ENCODE measurements around the gene SPG7. TPM values are rescaled to one million over a fixed set of nuclear protein-coding genes. Genes with fewer than 3 reads are reported as not detected.

Gene SPG7
- total RNA-seq, 2 experiments from 2014 or later: 73.9 to 77.9 TPM

DNA sequence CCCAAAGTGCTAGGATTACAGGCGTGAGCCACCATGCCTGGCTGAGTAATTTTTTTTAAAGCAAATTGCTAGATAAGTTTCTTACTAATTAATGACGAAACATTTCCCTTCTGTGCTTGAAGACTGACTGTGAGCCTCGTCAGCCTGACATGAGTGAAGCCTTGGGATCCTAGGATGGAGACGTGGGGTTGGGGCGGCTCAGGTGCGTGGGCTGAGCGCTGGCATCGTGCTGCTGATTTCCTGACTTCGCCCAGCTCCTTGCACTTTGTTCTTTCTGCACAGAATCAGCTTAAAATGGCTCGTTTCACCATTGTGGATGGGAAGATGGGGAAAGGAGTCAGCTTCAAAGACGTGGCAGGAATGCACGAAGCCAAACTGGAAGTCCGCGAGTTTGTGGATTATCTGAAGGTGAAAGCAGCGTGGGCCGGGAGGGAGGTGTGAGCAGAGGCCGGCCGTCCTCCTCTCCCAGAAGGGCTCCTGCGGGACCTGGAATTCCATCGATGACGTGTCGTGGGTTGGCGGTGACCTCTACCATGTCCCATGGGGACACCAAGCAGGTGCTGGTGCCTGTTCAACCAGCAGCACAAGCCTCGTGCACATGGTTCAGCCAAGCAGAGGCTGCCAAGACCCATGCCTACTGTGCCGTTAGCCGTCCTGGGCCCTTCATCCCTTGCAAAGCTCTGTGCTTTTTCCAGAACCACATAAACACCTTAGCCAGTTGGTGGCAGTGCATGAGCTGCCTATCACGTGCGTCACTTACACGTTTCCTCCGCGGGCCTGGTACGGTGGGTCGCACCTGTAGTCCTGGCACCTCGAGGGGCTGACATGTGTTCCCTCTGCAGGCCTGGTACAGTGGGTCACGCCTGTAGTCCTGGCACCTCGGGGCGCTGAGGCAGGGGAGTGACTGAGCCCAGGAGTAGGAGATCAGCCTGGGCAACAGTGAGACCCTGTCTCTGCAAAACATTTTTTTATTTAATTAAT lies 22.5 kb downstream of the SPG7 start:
- H3K9me3 Mint-ChIP-seq: no peaks in the 10 kb centered on the region
- ChIA-PET CTCF (no interaction called here), POLR2A (interaction anchor here (1.5 kb wide), 1 partner anchor 12 kb away, joined by 4 read pairs; no protein-coding TSS in a partner anchor)
- H3K4me3 Mint-ChIP-seq: no peak overlapping the region
- H3K4me1 Mint-ChIP-seq: peaks cover 22% of the 10 kb centered on the region
- no peak for DNase-seq
- no peaks in the 10 kb centered on the region for H3K27me3 Mint-ChIP-seq
- H3K36me3 Mint-ChIP-seq (ENCODE audit: low read depth): peaks cover 56% of the 10 kb centered on the region
- no peak overlapping the region for H3K27ac Mint-ChIP-seq

DNA sequence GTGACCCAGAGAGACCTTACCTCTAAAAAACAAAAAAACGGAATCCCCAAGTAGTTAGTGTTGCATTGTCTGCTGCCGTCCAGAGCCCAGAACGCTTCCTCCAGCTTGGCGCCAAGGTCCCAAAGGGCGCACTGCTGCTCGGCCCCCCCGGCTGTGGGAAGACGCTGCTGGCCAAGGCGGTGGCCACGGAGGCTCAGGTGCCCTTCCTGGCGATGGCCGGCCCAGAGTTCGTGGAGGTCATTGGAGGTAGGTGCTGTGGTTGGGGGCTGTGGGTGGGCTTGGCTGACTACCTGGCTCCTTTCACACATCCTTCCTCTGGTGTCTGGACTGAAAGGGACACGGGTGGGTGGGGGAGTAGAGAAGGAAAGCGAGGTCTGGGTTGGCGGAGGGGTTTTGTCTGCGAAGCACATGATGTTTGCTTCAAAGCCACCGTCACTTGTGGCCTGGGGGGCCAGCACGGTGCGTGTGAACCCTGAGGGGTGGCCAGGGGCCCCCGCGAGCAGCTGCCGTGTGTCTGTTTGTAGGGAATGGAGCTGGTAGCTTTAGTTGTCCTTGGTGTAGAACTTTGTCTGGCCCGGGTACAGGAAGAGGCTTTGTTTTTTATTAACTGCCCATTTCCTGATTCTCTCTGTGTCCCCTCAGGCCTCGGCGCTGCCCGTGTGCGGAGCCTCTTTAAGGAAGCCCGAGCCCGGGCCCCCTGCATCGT lies 23.8 kb downstream of the SPG7 start:
- no peak overlapping the region for H3K27ac Mint-ChIP-seq
- H3K36me3 Mint-ChIP-seq (ENCODE audit: low read depth): peaks cover 54% of the 10 kb centered on the region
- H3K27me3 Mint-ChIP-seq: no peaks in the 10 kb centered on the region
- POLR2A ChIA-PET: no interaction called here
- H3K4me1 Mint-ChIP-seq: peaks cover 22% of the 10 kb centered on the region
- no peaks in the 10 kb centered on the region for H3K9me3 Mint-ChIP-seq
- DNase-seq: no peak
- CTCF ChIA-PET: no interaction called here
- H3K4me3 Mint-ChIP-seq: no peak overlapping the region

- Mint-ChIP-seq H3K27me3 (no peaks in the 10 kb centered on the region), H3K4me1 (peaks cover 22% of the 10 kb centered on the region), H3K27ac (peak overlapping the region; percentile 83), H3K4me3 (no peak overlapping the region), H3K9me3 (no peaks in the 10 kb centered on the region), H3K36me3 (ENCODE audit: low read depth) (peaks cover 46% of the 10 kb centered on the region)
- DNase-seq: peak; percentile 45
- POLR2A ChIA-PET: interaction anchor here (1.1 to 1.2 kb wide), 2 partner anchors 9 to 27 kb away, joined by 3 read pairs; no protein-coding TSS in a partner anchor
- CTCF ChIA-PET: interaction anchor here (1.7 kb wide), 1 partner anchor 23 kb away, joined by 5 read pairs; no protein-coding TSS in a partner anchor
These were observed 26.1 kb downstream of the SPG7 start for GRCh38 chr16:89534252-89534756.

DNA sequence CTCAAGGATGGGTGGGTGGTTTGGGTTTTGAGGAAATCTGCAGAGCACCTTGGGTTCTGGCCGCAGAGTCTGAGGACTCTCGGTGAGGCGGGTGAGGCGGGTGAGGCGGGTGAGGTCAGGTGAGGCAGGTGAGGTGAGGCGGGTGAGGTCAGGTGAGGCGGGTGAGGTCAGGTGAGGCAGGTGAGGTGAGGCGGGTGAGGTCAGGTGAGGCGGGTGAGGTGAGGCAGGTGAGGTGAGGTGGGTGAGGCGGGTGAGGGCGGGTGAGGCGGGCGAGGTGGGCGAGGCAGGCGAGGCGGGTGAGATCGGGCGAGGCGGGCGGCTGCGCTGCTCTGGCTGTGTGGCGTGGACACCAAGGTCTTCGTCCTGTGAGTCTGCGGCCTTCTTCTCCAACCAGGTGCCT lies 28.2 kb downstream of the SPG7 start:
- Mint-ChIP-seq H3K4me3 (no peak overlapping the region), H3K4me1 (peaks cover 28% of the 10 kb centered on the region), H3K27ac (no peak overlapping the region), H3K9me3 (no peaks in the 10 kb centered on the region), H3K36me3 (ENCODE audit: low read depth) (peaks cover 40% of the 10 kb centered on the region), H3K27me3 (no peaks in the 10 kb centered on the region)
- ChIA-PET POLR2A (no interaction called here), CTCF (no interaction called here)
- DNase-seq: no peak

- ChIA-PET CTCF (interaction anchor here (1.8 kb wide), 1 partner anchor 12 kb away, joined by 3 read pairs; no protein-coding TSS in a partner anchor), POLR2A (no interaction called here)
- Mint-ChIP-seq H3K9me3 (no peaks in the 10 kb centered on the region), H3K4me1 (peaks cover 29% of the 10 kb centered on the region), H3K4me3 (no peak overlapping the region), H3K27ac (no peak overlapping the region), H3K36me3 (ENCODE audit: low read depth) (peaks cover 36% of the 10 kb centered on the region), H3K27me3 (no peaks in the 10 kb centered on the region)
- DNase-seq: no peak
These were observed 28.8 kb downstream of the SPG7 start for GRCh38 chr16:89536886-89537548.

DNA sequence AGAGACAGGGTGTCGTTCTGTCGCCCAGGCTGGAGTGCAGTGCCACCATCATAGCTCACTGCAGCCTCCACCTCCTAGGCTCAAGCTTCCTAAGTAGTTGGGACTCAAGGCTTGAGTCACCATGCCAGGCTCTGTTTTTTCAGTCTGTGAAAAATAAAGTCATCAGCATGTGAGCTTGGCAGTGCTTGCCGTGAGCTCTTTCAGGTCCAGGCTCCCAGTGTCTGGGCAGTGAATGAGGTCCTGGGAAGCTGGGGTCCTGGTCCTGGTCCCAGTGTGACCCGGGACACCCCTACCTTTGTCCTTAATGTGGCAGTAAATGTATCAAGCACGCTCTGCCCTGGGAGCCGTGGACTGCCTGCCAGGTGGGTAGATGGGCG lies 29.3 kb downstream of the SPG7 start:
- ChIA-PET POLR2A (no interaction called here), CTCF (interaction anchor here (0.6 to 1.8 kb wide), 2 partner anchors 12 to 77 kb away, joined by 3 read pairs; no protein-coding TSS in a partner anchor)
- Mint-ChIP-seq H3K27ac (no peak overlapping the region), H3K27me3 (no peaks in the 10 kb centered on the region), H3K9me3 (no peaks in the 10 kb centered on the region), H3K4me1 (peaks cover 29% of the 10 kb centered on the region), H3K36me3 (ENCODE audit: low read depth) (peaks cover 32% of the 10 kb centered on the region), H3K4me3 (no peak overlapping the region)
- no peak for DNase-seq

DNA sequence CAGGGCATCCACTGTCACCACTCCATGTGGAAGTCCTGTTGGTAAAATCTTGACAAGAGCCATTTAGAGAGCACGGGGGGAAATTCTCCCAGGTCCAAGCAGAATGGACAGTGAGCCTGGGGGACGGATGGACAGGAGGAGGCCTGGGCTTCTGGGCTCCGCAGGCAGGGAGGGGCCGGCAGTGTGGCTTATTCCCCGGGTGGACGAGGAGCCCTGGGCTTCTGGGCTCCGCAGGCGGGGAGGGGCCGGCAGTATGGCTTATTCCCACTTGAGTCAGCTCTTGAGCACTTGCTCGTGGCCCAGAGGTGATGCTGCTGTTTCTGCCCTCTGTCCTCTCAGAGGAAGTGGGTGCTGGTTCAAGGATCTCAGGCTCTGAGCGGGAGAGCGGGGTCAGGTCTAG lies 30.1 kb downstream of the SPG7 start:
- peaks cover 31% of the 10 kb centered on the region for H3K36me3 Mint-ChIP-seq (ENCODE audit: low read depth)
- ChIA-PET CTCF (interaction anchor here (1.8 kb wide), 1 partner anchor 11 kb away, joined by 3 read pairs; no protein-coding TSS in a partner anchor), POLR2A (no interaction called here)
- H3K27me3 Mint-ChIP-seq: no peaks in the 10 kb centered on the region
- no peak overlapping the region for H3K4me3 Mint-ChIP-seq
- H3K9me3 Mint-ChIP-seq: no peaks in the 10 kb centered on the region
- no peak for DNase-seq
- H3K27ac Mint-ChIP-seq: no peak overlapping the region
- H3K4me1 Mint-ChIP-seq: peaks cover 29% of the 10 kb centered on the region

DNA sequence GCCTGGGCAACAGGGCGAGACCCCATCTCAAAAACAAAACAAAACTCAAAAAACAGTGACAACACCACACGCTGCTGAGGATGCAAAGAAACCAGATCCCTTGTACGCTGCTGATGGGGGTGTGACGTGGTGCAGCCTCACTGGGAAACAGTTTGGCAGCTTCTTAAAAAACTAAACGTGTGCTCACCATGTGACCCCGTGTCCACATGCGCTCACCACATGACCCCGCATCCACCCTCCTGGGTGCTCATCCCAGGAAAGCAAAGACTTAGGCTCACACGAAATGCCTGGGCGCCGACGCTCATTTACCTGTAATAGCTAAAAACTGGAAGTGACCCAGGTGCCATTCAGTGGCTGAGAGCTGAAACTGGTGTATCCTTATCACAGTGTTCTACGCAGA lies 32.4 kb downstream of the SPG7 start:
- DNase-seq: no peak
- Mint-ChIP-seq H3K27me3 (no peaks in the 10 kb centered on the region), H3K36me3 (ENCODE audit: low read depth) (peaks cover 10% of the 10 kb centered on the region), H3K27ac (peak overlapping the region; percentile 35), H3K4me1 (peaks cover 7% of the 10 kb centered on the region), H3K9me3 (no peaks in the 10 kb centered on the region), H3K4me3 (no peak overlapping the region)
- POLR2A ChIA-PET: interaction anchor here (1.3 kb wide), 1 partner anchor 332 kb away, joined by 4 read pairs; the partner anchor contains the start of gene TCF25
- CTCF ChIA-PET: no interaction called here

- Mint-ChIP-seq H3K27me3 (no peaks in the 10 kb centered on the region), H3K4me1 (peaks cover 7% of the 10 kb centered on the region), H3K27ac (peak overlapping the region; percentile 62), H3K36me3 (ENCODE audit: low read depth) (peaks cover 9% of the 10 kb centered on the region), H3K9me3 (no peaks in the 10 kb centered on the region), H3K4me3 (no peak overlapping the region)
- POLR2A ChIA-PET: interaction anchor here (0.6 to 1.5 kb wide), 2 partner anchors 12 to 13 kb away, joined by 3 to 4 read pairs; no protein-coding TSS in a partner anchor
- DNase-seq: no peak
- CTCF ChIA-PET: interaction anchor here (1.1 kb wide), 1 partner anchor 16 kb away, joined by 4 read pairs; no protein-coding TSS in a partner anchor
These were observed 33.6 kb downstream of the SPG7 start for GRCh38 chr16:89541792-89542191.

DNA sequence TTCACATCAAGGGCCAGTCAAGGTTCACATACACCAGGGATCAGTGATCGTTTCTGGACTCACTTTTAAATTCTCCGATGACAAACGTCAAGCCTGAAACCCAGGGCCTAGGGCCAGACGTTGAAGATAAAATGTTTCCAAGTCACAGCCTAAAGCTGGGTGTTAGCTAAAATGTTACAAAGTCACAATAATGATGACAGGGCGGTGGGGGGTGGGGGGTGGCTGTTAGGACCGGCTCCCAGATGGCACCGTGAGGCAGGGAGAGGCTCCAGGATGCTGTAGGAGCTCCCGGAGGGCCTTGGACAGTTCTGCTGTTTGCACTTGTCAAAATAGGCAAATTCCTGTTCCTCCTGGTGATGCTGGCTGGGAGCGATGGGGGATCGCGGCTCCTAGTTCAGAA lies 35.9 kb downstream of the SPG7 start:
- no peak overlapping the region for H3K27ac Mint-ChIP-seq
- ChIA-PET CTCF (no interaction called here), POLR2A (no interaction called here)
- H3K9me3 Mint-ChIP-seq: no peaks in the 10 kb centered on the region
- H3K36me3 Mint-ChIP-seq (ENCODE audit: low read depth): peaks cover 14% of the 10 kb centered on the region
- H3K27me3 Mint-ChIP-seq: no peaks in the 10 kb centered on the region
- no peak overlapping the region for H3K4me3 Mint-ChIP-seq
- DNase-seq: no peak
- H3K4me1 Mint-ChIP-seq: peaks cover 11% of the 10 kb centered on the region

DNA sequence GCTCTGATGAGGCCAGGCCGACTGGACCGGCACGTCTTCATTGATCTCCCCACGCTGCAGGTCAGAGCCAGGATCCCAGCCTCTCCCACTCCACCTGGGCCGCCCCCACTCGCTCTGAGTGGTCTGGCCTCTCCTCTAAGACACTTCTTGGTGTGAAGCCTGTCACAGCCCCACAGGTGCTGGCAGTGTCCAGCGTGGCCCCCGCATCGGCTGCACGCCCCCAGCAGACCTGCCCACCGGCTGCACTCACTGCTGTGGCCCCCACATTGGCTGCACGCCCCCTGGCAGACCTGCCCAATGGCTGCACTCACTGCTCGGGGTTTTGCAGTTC lies 36.5 kb downstream of the SPG7 start:
- H3K4me1 Mint-ChIP-seq: peaks cover 13% of the 10 kb centered on the region
- H3K27ac Mint-ChIP-seq: no peak overlapping the region
- CTCF ChIA-PET: no interaction called here
- H3K4me3 Mint-ChIP-seq: no peak overlapping the region
- H3K9me3 Mint-ChIP-seq: no peaks in the 10 kb centered on the region
- H3K27me3 Mint-ChIP-seq: no peaks in the 10 kb centered on the region
- POLR2A ChIA-PET: no interaction called here
- DNase-seq: no peak
- H3K36me3 Mint-ChIP-seq (ENCODE audit: low read depth): peaks cover 18% of the 10 kb centered on the region

- CTCF ChIA-PET: interaction anchor here (0.9 kb wide), 1 partner anchor 36 kb away, joined by 3 read pairs; no protein-coding TSS in a partner anchor
- no peak for DNase-seq
- Mint-ChIP-seq H3K4me3 (no peak overlapping the region), H3K27ac (no peak overlapping the region), H3K27me3 (no peaks in the 10 kb centered on the region), H3K36me3 (ENCODE audit: low read depth) (peaks cover 18% of the 10 kb centered on the region), H3K9me3 (no peaks in the 10 kb centered on the region), H3K4me1 (peaks cover 13% of the 10 kb centered on the region)
- POLR2A ChIA-PET: no interaction called here
These were observed 37.0 kb downstream of the SPG7 start for GRCh38 chr16:89545044-89545830.
